H1 (cell line): ENCODE data around the gene GAS2L1. TPM values are rescaled to one million over a fixed set of nuclear protein-coding genes. Genes with fewer than 3 reads are reported as not detected.

Experiments
- CTCF ChIA-PET: fragments of 300-600 bp; sonication (Branson Sonifier 250); formaldehyde crosslinking; loops from one replicate; lab custom pipeline; 2021; ENCODE audit not compliant: partially characterized antibody; lab: Charles Lee
- POLR2A ChIA-PET: fragments of 300-600 bp; sonication (Branson Sonifier 250); formaldehyde crosslinking; loops from one replicate; lab custom pipeline; 2021; ENCODE audit warnings: inconsistent platforms; ENCODE audit not compliant: partially characterized antibody; lab: Charles Lee
- DNase-seq, 2 experiments: peaks; one replicate each; pipeline versions ENCODE4 v3.0.0 to v3.0.0-alpha.2; 2010 to 2022; ENCODE audit warnings: low spot score in 2 of 2, low read depth in 1 of 2, mixed read lengths in 1 of 2
- FAIRE-seq: peaks from 2 replicates; lab custom pipeline; 2011; peaks lifted over from hg19 to GRCh38; lab: Jason Lieb, UNC
- H2AFZ ChIP-seq: 2 replicates; pipeline ENCODE4 v1.8.1; 2012; ENCODE audit warnings: low read length, inconsistent platforms
- H2AK5ac ChIP-seq: 2 replicates; pipeline ENCODE4 v1.6.1; 2013; ENCODE audit warnings: low read depth, low read length
- H2BK120ac ChIP-seq: replicated peaks from 2 replicates; pipeline ENCODE3; 2013; ENCODE audit warnings: low read depth, low read length, inconsistent platforms
- H2BK12ac ChIP-seq: 2 replicates; pipeline ENCODE4 v1.6.1; 2013; ENCODE audit warnings: low read depth, low read length
- H2BK15ac ChIP-seq: 2 replicates; pipeline ENCODE4 v1.6.1; 2013; ENCODE audit warnings: low read length
- H2BK20ac ChIP-seq: 2 replicates; pipeline ENCODE4 v1.6.1; 2013; ENCODE audit warnings: low read length
- H2BK5ac ChIP-seq: 2 replicates; pipeline ENCODE4 v1.6.1; 2013; ENCODE audit warnings: low read depth, low read length
- H3K14ac ChIP-seq: 2 replicates; pipeline ENCODE4 v1.6.1; 2013; ENCODE audit warnings: inconsistent platforms; ENCODE audit not compliant: insufficient read length
- H3K18ac ChIP-seq: 2 replicates; pipeline ENCODE4 v1.6.1; 2013; ENCODE audit warnings: low read length; ENCODE audit errors: extremely low read depth
- H3K23ac ChIP-seq: 2 replicates; pipeline ENCODE4 v1.6.1; 2013; ENCODE audit warnings: inconsistent platforms; ENCODE audit not compliant: insufficient read length
- H3K23me2 ChIP-seq: 2 replicates; pipeline ENCODE4 v1.6.1; 2013; ENCODE audit warnings: low read depth, low read length
- H3K27ac ChIP-seq: 2 replicates; pipeline ENCODE4 v1.6.1; 2011; ENCODE audit warnings: low read depth, low read length, inconsistent platforms
- H3K27me3 ChIP-seq, 4 experiments: replicated peaks in 1 of 4; 1 replicate in 1 of 4; 2 replicates in 3 of 4; pipeline versions ENCODE4 v1.6.1 to v1.8.1; 2011 to 2013; ENCODE audit warnings: low read length in 3 of 4, mild to moderate bottlenecking in 3 of 4, inconsistent platforms in 2 of 4, mixed read lengths in 2 of 4, moderate library complexity in 1 of 4; ENCODE audit not compliant: control insufficient read depth in 3 of 4, insufficient read depth in 3 of 4; ENCODE audit errors: extremely low read depth in 1 of 4
- H3K36me3 ChIP-seq, 4 experiments: 2 replicates each; pipeline versions ENCODE4 v1.6.1 to v1.8.1; 2011 to 2013; ENCODE audit warnings: mild to moderate bottlenecking in 4 of 4, low read length in 3 of 4, moderate library complexity in 2 of 4, control low read depth in 1 of 4, inconsistent platforms in 1 of 4; ENCODE audit not compliant: insufficient read depth in 4 of 4, control insufficient read depth in 2 of 4
- H3K4ac ChIP-seq: replicated peaks from 2 replicates; pipeline ENCODE3; 2013; ENCODE audit warnings: low read length, low read depth, mixed read lengths, inconsistent platforms; ENCODE audit not compliant: insufficient read length
- H3K4me1 ChIP-seq, 4 experiments: replicated peaks in 1 of 4; 1 replicate in 1 of 4; 2 replicates in 3 of 4; pipeline versions ENCODE4 v1.6.1 to v1.8.1; 2011 to 2013; ENCODE audit warnings: low read length in 3 of 4, inconsistent platforms in 2 of 4, mixed read lengths in 1 of 4; ENCODE audit not compliant: insufficient read depth in 4 of 4, control insufficient read depth in 3 of 4
- H3K4me2 ChIP-seq, 2 experiments: 2 replicates each; pipeline versions ENCODE4 v1.6.1 to v1.8.1; 2011 to 2013; ENCODE audit warnings: low read depth in 2 of 2, low read length in 2 of 2, control low read depth in 1 of 2, inconsistent platforms in 1 of 2, mild to moderate bottlenecking in 1 of 2; ENCODE audit not compliant: insufficient read depth in 1 of 2
- H3K4me3 ChIP-seq, 4 experiments: fragments of 200-600, 300-600 bp in 1 of 4; sonication (generic), shearing (Covaris generic), sonication (Bioruptor Twin) in 1 of 4; 2 replicates each; pipeline versions ENCODE4 v1.5.1 to v1.8.1; 2011 to 2016; ENCODE audit warnings: low read length in 4 of 4, low read depth in 3 of 4, control low read depth in 2 of 4, inconsistent platforms in 2 of 4, mild to moderate bottlenecking in 2 of 4, mixed read lengths in 1 of 4, moderate library complexity in 1 of 4; ENCODE audit not compliant: insufficient read depth in 2 of 4; ENCODE audit errors: extremely low read depth in 1 of 4
- H3K56ac ChIP-seq: replicated peaks from 2 replicates; pipeline ENCODE3; 2013; ENCODE audit warnings: low read depth, mild to moderate bottlenecking, mixed read lengths, low read length, inconsistent platforms; ENCODE audit not compliant: insufficient read length
- H3K79me1 ChIP-seq: 2 replicates; pipeline ENCODE4 v1.6.1; 2013; ENCODE audit warnings: low read depth, low read length, control low read depth
- H3K79me2 ChIP-seq, 2 experiments: 2 replicates each; pipeline versions ENCODE4 v1.6.1 to v1.8.1; 2012 to 2013; ENCODE audit warnings: low read length in 2 of 2, mild to moderate bottlenecking in 2 of 2, inconsistent platforms in 1 of 2; ENCODE audit not compliant: insufficient read depth in 2 of 2, control insufficient read depth in 1 of 2
- H3K9ac ChIP-seq, 4 experiments: replicated peaks in 1 of 4; 1 replicate in 1 of 4; 2 replicates in 3 of 4; pipeline versions ENCODE4 v1.6.1 to v1.8.1; 2011 to 2013; ENCODE audit warnings: low read depth in 3 of 4, low read length in 3 of 4, control low read depth in 2 of 4, mild to moderate bottlenecking in 2 of 4, moderate library complexity in 2 of 4, inconsistent platforms in 1 of 4; ENCODE audit errors: extremely low read depth in 1 of 4
- H3K9me3 ChIP-seq, 2 experiments: 2 replicates each; pipeline versions ENCODE4 v1.6.1 to v1.8.1; 2012 to 2013; ENCODE audit warnings: mild to moderate bottlenecking in 2 of 2, moderate library complexity in 2 of 2, control low read depth in 1 of 2, inconsistent platforms in 1 of 2, low read depth in 1 of 2, low read length in 1 of 2, mixed read lengths in 1 of 2; ENCODE audit not compliant: insufficient read depth in 2 of 2
- H4K20me1 ChIP-seq, 2 experiments: replicated peaks in 1 of 2; 2 replicates each; pipeline versions ENCODE3 to v1.8.1; 2011 to 2013; ENCODE audit warnings: inconsistent platforms in 2 of 2, low read length in 2 of 2, mild to moderate bottlenecking in 1 of 2; ENCODE audit not compliant: insufficient read depth in 2 of 2, control insufficient read depth in 1 of 2
- H4K5ac ChIP-seq: 2 replicates; pipeline ENCODE4 v1.6.1; 2013; ENCODE audit warnings: low read length, low read depth, mixed read lengths, inconsistent platforms; ENCODE audit not compliant: insufficient read length
- H4K8ac ChIP-seq: 2 replicates; pipeline ENCODE4 v1.8.0; 2013; ENCODE audit warnings: mild to moderate bottlenecking, moderate library complexity, low read length, inconsistent platforms; ENCODE audit not compliant: insufficient read depth; ENCODE audit errors: extremely low read depth
- H4K91ac ChIP-seq: replicated peaks from 2 replicates; pipeline ENCODE3; 2013; ENCODE audit warnings: low read length, mixed read lengths, inconsistent platforms; ENCODE audit not compliant: insufficient read length
- ATF2 ChIP-seq: IDR thresholded peaks from 2 replicates; pipeline ENCODE4 v1.6.1; 2012; ENCODE audit warnings: low read length, inconsistent platforms
- EGR1 ChIP-seq: IDR thresholded peaks from 2 replicates; pipeline ENCODE4 v1.6.1; 2011; ENCODE audit warnings: low read depth, low read length, borderline replicate concordance
- PHF8 ChIP-seq: fragments of 200-600 bp; sonication (generic); conservative IDR thresholded peaks from 2 replicates; pipeline ENCODE4 v1.7.1; 2012; ENCODE audit warnings: low read depth, mild to moderate bottlenecking, inconsistent platforms, low read length, moderate library complexity
- POLR2A ChIP-seq, 2 experiments: IDR thresholded peaks; 1 replicate in 1 of 2; 2 replicates in 1 of 2; pipeline ENCODE4 v1.6.1; 2011; ENCODE audit warnings: low read depth in 2 of 2, low read length in 2 of 2, mild to moderate bottlenecking in 2 of 2; ENCODE audit errors: control extremely low read depth in 1 of 2
- SIN3A ChIP-seq, 2 experiments: IDR thresholded peaks in 1 of 2; conservative IDR thresholded peaks in 1 of 2; 2 replicates each; pipeline ENCODE4 v1.6.1; 2011 to 2012; ENCODE audit warnings: low read length in 2 of 2, improper control_type of control experiment in 1 of 2, low read depth in 1 of 2, mild to moderate bottlenecking in 1 of 2
- TAF7 ChIP-seq: optimal IDR thresholded peaks from 2 replicates; pipeline ENCODE3; 2011; ENCODE audit warnings: low read depth, mild to moderate bottlenecking, inconsistent platforms, low read length, moderate library complexity, borderline replicate concordance
- WGBS, 2 experiments: shearing (Covaris generic) in 1 of 2; methylation state at CpG; one replicate each; pipeline versions ENCODE4 v1.1.6 to v1.1.7; 2013 to 2015; ENCODE audit warnings: low lambda C conversion rate in 2 of 2, mixed read lengths in 2 of 2, inconsistent platforms in 1 of 2, low coverage in 1 of 2, missing lambda C conversion rate in 1 of 2; ENCODE audit not compliant: insufficient replicate concordance in 2 of 2, insufficient coverage in 1 of 2, insufficient read length in 1 of 2; ENCODE audit errors: extremely low coverage in 1 of 2, missing lambda C conversion rate in 1 of 2; 5-methylcytosine and 5-hydroxymethylcytosine counted together
- polyA plus RNA-seq, 7 experiments: library from polyadenylated mRNA; depleted of rRNA in 3 of 7; stranded (reverse) in 5 of 7; unstranded in 2 of 7; fragments of >200 nt in 5 of 7; fragments of 200-250 nt in 2 of 7; gene quantifications; 1 replicate in 5 of 7; 2 replicates in 1 of 7; 4 replicates in 1 of 7; pipeline versions ENCODE4 v1.2.1 to v1.2.3, GENCODE V29; 2011 to 2013; ENCODE audit warnings: missing spikeins in 2 of 7, mixed read lengths in 2 of 7
- total RNA-seq: library from RNA; stranded (reverse); fragmentation: NEBNext Ultra II Directional; extraction: Animal tissue kit (Norgen Biotek cat#: 25700); gene quantifications from 2 replicates; pipeline ENCODE4 v1.2.1, GENCODE V29; 2021

Gene GAS2L1
- total and polyA plus RNA-seq, 2 of the 8 experiments (the other 6 are each of a cell fraction or from before 2014, with no cell fraction given), result 3.6 to 10.1 TPM

GRCh38 chr22:29267462-29267857 is 39.0 kb upstream of the GAS2L1 start:
- H3K27ac ChIP-seq, result peak overlapping the region; percentile 100

More at GRCh38 chr22:29267462-29267857, 39.0 kb upstream of the GAS2L1 start:
- Histone ChIP-seq H3K14ac (no peak overlapping the region), H3K4me3 (peak overlapping the region; percentile 80 to 96 (median 95)), H3K9ac (peak overlapping the region; percentile 94 to 100 (median 100)), H4K5ac (peak overlapping the region; percentile 77), H3K9me3 (no peaks in the 10 kb centered on the region), H3K36me3 (peaks cover 12 to 59% (median 21%) of the 10 kb centered on the region in 4 experiments), H3K4me2 (peak overlapping the region; percentile 73 to 80), H2BK120ac (no peak overlapping the region), H3K79me1 (peaks cover 8% of the 10 kb centered on the region), H2BK20ac (no peak overlapping the region), H2BK12ac (peak overlapping the region; percentile 60), H3K23ac (no peak overlapping the region), H2BK15ac (peak overlapping the region; percentile 95; the same call in 1 of the 2 replicates), H3K4me1 (peaks cover 6 to 19% (median 11%) of the 10 kb centered on the region in 4 experiments; a peak in 6 of 7 replicates), H4K8ac (peak overlapping the region; percentile 100), H3K18ac (peak overlapping the region; percentile 89), H3K27me3 (no peaks in the 10 kb centered on the region), H2BK5ac (peak overlapping the region; percentile 100), H2AK5ac (no peak overlapping the region), H4K91ac (peak overlapping the region; percentile 81), H3K56ac (peak overlapping the region; percentile 99), H3K79me2 (peaks cover 38 to 61% of the 10 kb centered on the region in 2 experiments), H3K4ac (peak overlapping the region; percentile 11), H2AFZ (no peak overlapping the region), H3K23me2 (peaks cover 18% of the 10 kb centered on the region), H4K20me1 (peaks cover 27 to 28% of the 10 kb centered on the region in 2 experiments)
- no peak for FAIRE-seq
- ChIA-PET CTCF (interaction anchor here (1.1 to 4.4 kb wide), 2 partner anchors 22 to 155 kb away, joined by 3 to 17 read pairs; no protein-coding TSS in a partner anchor), POLR2A (interaction anchor here (0.6 to 21.4 kb wide), 16 partner anchors 8 to 499 kb away, joined by 3 to 436 read pairs (median 6); partner anchors contain the start of genes EMID1, GAS2L1 and XBP1)
- DNase-seq, result no peak
- TF ChIP-seq TAF7 (peak; percentile 16), PHF8 (peak; percentile 73), EGR1 (0 out of 2 replicates have a peak, but pooled peaks have one; percentile 20), SIN3A (conservative IDR thresholded peaks at IDR 0.05 in 1 of 2, IDR thresholded peaks at IDR 0.05 in 1 of 2; ENCODE audit: low read depth in 1 of 2, low read length in 2 of 2) (peak in 1 of 2 experiments; percentile 34; a peak in 1 of 4 replicates), POLR2A (IDR thresholded peaks at IDR 0.05; ENCODE audit: control extremely low read depth in 1 of 2, low read depth in 2 of 2, low read length in 2 of 2) (no peak), ATF2 (no peak)
- 1% methylated on average over 27 of the region's 32 CpGs; no CpG with 5 or more reads in 1 of the 2 experiments for WGBS, 2 experiments
